ENCODE results near the gene SWAP70. TPM values are rescaled to one million over a fixed set of nuclear protein-coding genes. Genes with fewer than 3 reads are reported as not detected.

Gene SWAP70
- polyA plus RNA-seq, 3 donors, result 10.9 to 26.4 (median 13.8) TPM

DNA sequence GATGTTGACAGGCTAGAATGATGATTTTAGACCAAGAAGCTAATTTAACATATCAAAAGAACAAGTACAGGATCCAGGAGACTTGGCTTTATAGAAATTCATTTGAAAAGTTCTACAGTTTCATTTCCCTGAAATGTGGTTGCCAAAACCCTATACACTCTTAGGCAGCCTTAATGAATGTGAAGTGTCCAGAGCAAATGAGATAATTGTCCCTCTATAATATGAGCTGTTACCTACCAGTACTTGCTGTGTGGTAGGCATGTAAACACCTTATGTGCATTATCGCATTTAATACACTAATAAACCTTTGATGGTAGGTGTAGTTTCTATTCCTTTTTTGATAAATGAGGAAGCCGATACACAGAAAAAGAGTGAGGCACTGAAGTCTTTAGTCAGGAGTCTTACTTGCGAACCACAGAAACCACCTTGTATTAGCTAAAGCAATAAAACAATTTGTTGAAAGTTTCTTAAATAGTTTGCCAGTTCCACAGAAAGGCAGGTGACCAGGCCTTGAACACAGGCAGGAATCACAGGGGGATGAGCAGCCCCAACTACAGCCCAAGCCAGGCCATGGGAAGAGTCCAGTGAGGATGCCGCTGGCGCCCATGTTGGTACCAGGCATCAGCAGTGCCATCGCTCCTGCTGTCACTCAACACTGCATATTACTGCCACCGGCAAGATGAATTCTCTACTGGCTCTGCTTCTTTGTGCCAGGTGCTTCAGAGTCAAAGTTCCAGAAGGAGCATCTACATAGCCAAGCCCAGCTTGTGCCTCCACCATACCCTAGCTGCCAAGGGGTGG lies 81.7 kb downstream of the SWAP70 start:
- Histone ChIP-seq H3K79me2 (ENCODE audit: insufficient read depth, low read length) (no peaks in the 10 kb centered on the region), H3K27ac (ENCODE audit: low read depth in 1 of 2, low read length in 2 of 2) (no peak overlapping the region), H3K27me3 (ENCODE audit: control insufficient read depth in 2 of 2, insufficient read depth in 2 of 2, low read length in 2 of 2) (no peaks in the 10 kb centered on the region), H3K9me3 (replicated peaks in 1 of 2; ENCODE audit: control insufficient read depth in 1 of 2, insufficient read depth in 1 of 2, low read length in 2 of 2) (no peaks in the 10 kb centered on the region), H3K4me1 (ENCODE audit: control insufficient read depth in 1 of 2, insufficient read depth in 2 of 2, low read length in 2 of 2) (peaks cover 17 to 20% of the 10 kb centered on the region in 2 donors), H3K4me2 (replicated peaks; ENCODE audit: extremely low read depth, low read length, poor library complexity, severe bottlenecking) (peak overlapping the region; percentile 0), H3K4me3 (replicated peaks in 1 of 3; ENCODE audit: low read depth in 2 of 3, low read length in 3 of 3) (no peak overlapping the region), H3K9ac (ENCODE audit: insufficient read depth, low read length, poor library complexity, severe bottlenecking) (no peak overlapping the region), H4K20me1 (ENCODE audit: insufficient read depth, low read length) (peaks cover 10% of the 10 kb centered on the region), H2AFZ (ENCODE audit: insufficient read depth, low read depth, low read length, poor library complexity, severe bottlenecking) (no peak overlapping the region), H3K36me3 (replicated peaks in 1 of 2; ENCODE audit: control insufficient read depth in 1 of 2, insufficient read depth in 2 of 2, low read length in 2 of 2) (peaks cover 22 to 34% of the 10 kb centered on the region in 2 donors)
- H3K4me1 Mint-ChIP-seq, result peaks cover 24% of the 10 kb centered on the region
- WGBS (ENCODE audit: insufficient coverage), result 61% methylated on average over 3 of the region's 7 CpGs
- H3K27me3 Mint-ChIP-seq (ENCODE audit: low read depth in 3 of 3), result no peaks in the 10 kb centered on the region
- peak overlapping the region in 3 of 7 donors; percentile 30 to 77 (median 59) for H3K27ac Mint-ChIP-seq
- no peak overlapping the region for H3K4me3 Mint-ChIP-seq
- peaks cover 42 to 57% of the 10 kb centered on the region in 2 donors for H3K36me3 Mint-ChIP-seq
- intact Hi-C loops (cut with micrococcal nuclease), result loop anchor here in 1 of 2 donors (10.0 kb wide), 1 partner anchor 211 kb away; no protein-coding TSS in a partner anchor
- TF ChIP-seq CTCF (IDR thresholded peaks at IDR 0.05), result no peak
- H3K9me3 Mint-ChIP-seq, result no peaks in the 10 kb centered on the region
- peak in 1 of 3 donors; percentile 32 for DNase-seq

- no peak for TF ChIP-seq CTCF (IDR thresholded peaks at IDR 0.05)
- Histone ChIP-seq H3K4me3 (replicated peaks in 1 of 3; ENCODE audit: low read depth in 2 of 3, low read length in 3 of 3) (no peak overlapping the region), H4K20me1 (ENCODE audit: insufficient read depth, low read length) (peaks cover 10% of the 10 kb centered on the region), H2AFZ (ENCODE audit: insufficient read depth, low read depth, low read length, poor library complexity, severe bottlenecking) (no peak overlapping the region), H3K27ac (ENCODE audit: low read depth in 1 of 2, low read length in 2 of 2) (no peak overlapping the region), H3K36me3 (replicated peaks in 1 of 2; ENCODE audit: control insufficient read depth in 1 of 2, insufficient read depth in 2 of 2, low read length in 2 of 2) (peaks cover 16 to 36% of the 10 kb centered on the region in 2 donors), H3K9me3 (replicated peaks in 1 of 2; ENCODE audit: control insufficient read depth in 1 of 2, insufficient read depth in 1 of 2, low read length in 2 of 2) (no peaks in the 10 kb centered on the region), H3K9ac (ENCODE audit: insufficient read depth, low read length, poor library complexity, severe bottlenecking) (no peak overlapping the region), H3K27me3 (ENCODE audit: control insufficient read depth in 2 of 2, insufficient read depth in 2 of 2, low read length in 2 of 2) (no peaks in the 10 kb centered on the region), H3K79me2 (ENCODE audit: insufficient read depth, low read length) (no peaks in the 10 kb centered on the region), H3K4me1 (ENCODE audit: control insufficient read depth in 1 of 2, insufficient read depth in 2 of 2, low read length in 2 of 2) (peaks cover 17 to 20% of the 10 kb centered on the region in 2 donors), H3K4me2 (replicated peaks; ENCODE audit: extremely low read depth, low read length, poor library complexity, severe bottlenecking) (no peak overlapping the region)
- intact Hi-C loops (cut with micrococcal nuclease), result loop anchor here in 1 of 2 donors (10.0 kb wide), 1 partner anchor 212 kb away; no protein-coding TSS in a partner anchor
- H3K4me1 Mint-ChIP-seq, result peaks cover 24% of the 10 kb centered on the region
- peaks cover 43 to 53% of the 10 kb centered on the region in 2 donors for H3K36me3 Mint-ChIP-seq
- H3K27me3 Mint-ChIP-seq (ENCODE audit: low read depth in 3 of 3), result no peaks in the 10 kb centered on the region
- no peaks in the 10 kb centered on the region for H3K9me3 Mint-ChIP-seq
- no peak overlapping the region for H3K4me3 Mint-ChIP-seq
- H3K27ac Mint-ChIP-seq, result no peak overlapping the region
- no CpG with 5 or more reads among the region's 1 CpG for WGBS (ENCODE audit: insufficient coverage)
- DNase-seq, result no peak
These were observed 83.4 kb downstream of the SWAP70 start for GRCh38 chr11:9747229-9747628.

Data from CD14-positive monocyte (primary cell).